Measurements from ENCODE around the gene TM2D1. TPM values are rescaled to one million over a fixed set of nuclear protein-coding genes. Genes with fewer than 3 reads are reported as not detected.

The TM2D1 gene
- total RNA-seq, 1 experiment from 2014 or later, result 22.7 TPM

- ChIA-PET POLR2A (interaction anchor here (2.5 kb wide), 1 partner anchor 9 kb away, joined by 6 read pairs; no protein-coding TSS in a partner anchor), RAD21 (ENCODE audit: low non-redundant PET in 1 of 2, low total read pairs in 2 of 2, uncharacterized antibody in 2 of 2, unreplicated experiment in 2 of 2) (no interaction called here), CTCF (no interaction called here)
- BruUV-seq (replicated peaks), result no TSS peak
- Histone ChIP-seq H2AFZ (ENCODE audit: low read depth, low read length, poor library complexity, severe bottlenecking) (no peak overlapping the region), H3K4me3 (replicated peaks in 1 of 2; ENCODE audit: low read depth in 1 of 2, low read length in 2 of 2) (no peak overlapping the region), H3K79me2 (ENCODE audit: insufficient read depth, low read length) (peaks cover 88% of the 10 kb centered on the region), H3K27ac (ENCODE audit: low read depth, low read length) (no peak overlapping the region), H3K4me1 (ENCODE audit: control insufficient read depth in 1 of 2, insufficient read depth in 2 of 2, low read length in 2 of 2) (peaks cover 18 to 24% of the 10 kb centered on the region in 2 experiments), H4K20me1 (ENCODE audit: insufficient read depth) (no peaks in the 10 kb centered on the region), H3K36me3 (ENCODE audit: control insufficient read depth in 1 of 2, insufficient read depth in 2 of 2, low read length in 2 of 2) (no peaks in the 10 kb centered on the region), H3K9ac (ENCODE audit: low read length) (no peak overlapping the region), H3K9me3 (ENCODE audit: control insufficient read depth in 1 of 2, insufficient read depth in 1 of 2, low read depth in 1 of 2, low read length in 2 of 2) (no peaks in the 10 kb centered on the region), H3K9me2 (ENCODE audit: insufficient read depth) (no peaks in the 10 kb centered on the region), H3K27me3 (ENCODE audit: insufficient read depth, low read length) (no peaks in the 10 kb centered on the region), H3K4me2 (ENCODE audit: low read length) (no peak overlapping the region)
- no peak for TF ChIP-seq ZNF274 (IDR thresholded peaks at IDR 0.05; ENCODE audit: low read depth, low read length)
- TF ChIP-seq EGR1 (IDR thresholded peaks at IDR 0.05; ENCODE audit: low read depth), result no peak
- no peak for TF ChIP-seq EZH2 (IDR thresholded peaks at IDR 0.05)
- TF ChIP-seq EZH2phosphoT487 (IDR thresholded peaks at IDR 0.05; ENCODE audit: borderline replicate concordance), result no peak
- no peak for TF ChIP-seq CBX3 (IDR thresholded peaks at IDR 0.05; ENCODE audit: low read depth)
- no peak for TF ChIP-seq CEBPB (IDR thresholded peaks at IDR 0.05; ENCODE audit: low read depth)
- TF ChIP-seq FOSL1 (IDR thresholded peaks at IDR 0.05; ENCODE audit: low read depth), result no peak
- no peak for TF ChIP-seq POLR2A (IDR thresholded peaks at IDR 0.05; ENCODE audit: borderline replicate concordance, extremely low read depth, insufficient read depth, insufficient read length)
- TF ChIP-seq SIN3A (IDR thresholded peaks at IDR 0.05; ENCODE audit: low read depth), result no peak
- TF ChIP-seq ATF3 (IDR thresholded peaks at IDR 0.05), result no peak
- no peak for TF ChIP-seq CTCF (IDR thresholded peaks at IDR 0.05 in 2 of 3, conservative IDR thresholded peaks at IDR 0.05 in 1 of 3; ENCODE audit: borderline replicate concordance in 1 of 3, insufficient read depth in 1 of 3, low read depth in 2 of 3, low read length in 2 of 3)
- no peak for TF ChIP-seq ZFX (IDR thresholded peaks at IDR 0.05)
- no peak for TF ChIP-seq TCF7L2 (IDR thresholded peaks at IDR 0.05; ENCODE audit: borderline replicate concordance, extremely low read depth, insufficient read depth, insufficient read length)
- TF ChIP-seq POLR2AphosphoS5 (IDR thresholded peaks at IDR 0.05; ENCODE audit: low read depth, low read length), result no peak
- TF ChIP-seq RAD21 (IDR thresholded peaks at IDR 0.05; ENCODE audit: low read depth), result no peak
- TF ChIP-seq REST (IDR thresholded peaks at IDR 0.05; ENCODE audit: low read depth), result no peak
- TF ChIP-seq SP1 (IDR thresholded peaks at IDR 0.05; ENCODE audit: low read depth), result no peak
- no peak for TF ChIP-seq ELF1 (IDR thresholded peaks at IDR 0.05; ENCODE audit: borderline replicate concordance, low read depth)
- no peak for TF ChIP-seq ZBTB33 (IDR thresholded peaks at IDR 0.05; ENCODE audit: extremely low read depth, insufficient replicate concordance, low read length)
- no peak for ATAC-seq
- no peak for DNase-seq (ENCODE audit: low read depth, low spot score)
- intact Hi-C loops (cut with micrococcal nuclease), result no loop called here
Measured at GRCh38 chr1:61752921-61753389, 28.0 kb upstream of the TM2D1 start.

Data from HCT116 (cell line).